ENCODE results near the gene MMP14.

The MMP14 gene

GRCh38 chr14:22838631-22839041, 2.3 kb downstream of the MMP14 start:
- peak overlapping the region; percentile 79 for H3K4me3 ChIP-seq (ENCODE audit: low read depth, low read length)
- TF ChIP-seq, protein P1, sequence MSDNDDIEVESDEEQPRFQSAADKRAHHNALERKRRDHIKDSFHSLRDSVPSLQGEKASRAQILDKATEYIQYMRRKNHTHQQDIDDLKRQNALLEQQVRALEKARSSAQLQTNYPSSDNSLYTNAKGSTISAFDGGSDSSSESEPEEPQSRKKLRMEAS (IDR thresholded peaks at IDR 0.05; ENCODE audit: low read depth, low read length), result peak; percentile 45
- TF ChIP-seq MYC (IDR thresholded peaks at IDR 0.05; ENCODE audit: low read depth, low read length), result peak; percentile 60; the same call in 1 of the 2 replicates
- TF ChIP-seq POLR2A (IDR thresholded peaks at IDR 0.05; ENCODE audit: extremely low read depth, insufficient read length), result no peak
- DNase-seq (ENCODE audit: low read depth), result peak; percentile 95

GRCh38 chr14:22839159-22839779, 2.9 kb downstream of the MMP14 start:
- H3K4me3 ChIP-seq (ENCODE audit: low read depth, low read length), result peak overlapping the region; percentile 79
- peak; percentile 45 for DNase-seq (ENCODE audit: low read depth)
- TF ChIP-seq MYC (IDR thresholded peaks at IDR 0.05; ENCODE audit: low read depth, low read length), result no peak
- TF ChIP-seq, protein P2, sequence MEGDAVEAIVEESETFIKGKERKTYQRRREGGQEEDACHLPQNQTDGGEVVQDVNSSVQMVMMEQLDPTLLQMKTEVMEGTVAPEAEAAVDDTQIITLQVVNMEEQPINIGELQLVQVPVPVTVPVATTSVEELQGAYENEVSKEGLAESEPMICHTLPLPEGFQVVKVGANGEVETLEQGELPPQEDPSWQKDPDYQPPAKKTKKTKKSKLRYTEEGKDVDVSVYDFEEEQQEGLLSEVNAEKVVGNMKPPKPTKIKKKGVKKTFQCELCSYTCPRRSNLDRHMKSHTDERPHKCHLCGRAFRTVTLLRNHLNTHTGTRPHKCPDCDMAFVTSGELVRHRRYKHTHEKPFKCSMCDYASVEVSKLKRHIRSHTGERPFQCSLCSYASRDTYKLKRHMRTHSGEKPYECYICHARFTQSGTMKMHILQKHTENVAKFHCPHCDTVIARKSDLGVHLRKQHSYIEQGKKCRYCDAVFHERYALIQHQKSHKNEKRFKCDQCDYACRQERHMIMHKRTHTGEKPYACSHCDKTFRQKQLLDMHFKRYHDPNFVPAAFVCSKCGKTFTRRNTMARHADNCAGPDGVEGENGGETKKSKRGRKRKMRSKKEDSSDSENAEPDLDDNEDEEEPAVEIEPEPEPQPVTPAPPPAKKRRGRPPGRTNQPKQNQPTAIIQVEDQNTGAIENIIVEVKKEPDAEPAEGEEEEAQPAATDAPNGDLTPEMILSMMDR (IDR thresholded peaks at IDR 0.05; ENCODE audit: low read depth, low read length), result no peak
- TF ChIP-seq, protein P1 (IDR thresholded peaks at IDR 0.05; ENCODE audit: low read depth, low read length), result no peak
- no peak for TF ChIP-seq POLR2A (IDR thresholded peaks at IDR 0.05; ENCODE audit: extremely low read depth, insufficient read length)

- TF ChIP-seq, protein P1 (IDR thresholded peaks at IDR 0.05; ENCODE audit: low read depth, low read length), result no peak
- TF ChIP-seq MYC (IDR thresholded peaks at IDR 0.05; ENCODE audit: low read depth, low read length), result no peak
- no peak for TF ChIP-seq POLR2A (IDR thresholded peaks at IDR 0.05; ENCODE audit: extremely low read depth, insufficient read length)
- TF ChIP-seq, protein P2 (IDR thresholded peaks at IDR 0.05; ENCODE audit: low read depth, low read length), result no peak
- DNase-seq (ENCODE audit: low read depth), result no peak
- no peak overlapping the region for H3K4me3 ChIP-seq (ENCODE audit: low read depth, low read length)
These were observed 4.9 kb downstream of the MMP14 start for GRCh38 chr14:22841311-22841710.

DNA sequence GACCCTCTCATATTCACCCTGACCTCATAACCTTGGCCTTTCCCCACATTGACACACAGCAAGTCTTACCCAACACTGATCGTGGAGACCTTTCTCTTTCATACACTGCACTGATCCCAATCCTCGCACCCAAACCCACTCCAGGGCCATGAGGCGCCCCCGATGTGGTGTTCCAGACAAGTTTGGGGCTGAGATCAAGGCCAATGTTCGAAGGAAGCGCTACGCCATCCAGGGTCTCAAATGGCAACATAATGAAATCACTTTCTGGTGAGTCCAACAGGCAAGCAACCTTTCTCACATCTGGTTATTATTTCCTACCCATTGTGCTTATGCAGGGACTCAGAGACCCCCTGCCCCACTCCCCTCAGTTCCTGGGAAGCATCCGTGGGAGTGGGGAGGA, 5.4 kb downstream of the MMP14 start:
- no peak for TF ChIP-seq MYC (IDR thresholded peaks at IDR 0.05; ENCODE audit: low read depth, low read length)
- TF ChIP-seq POLR2A (IDR thresholded peaks at IDR 0.05; ENCODE audit: extremely low read depth, insufficient read length), result no peak
- TF ChIP-seq, protein P2 (IDR thresholded peaks at IDR 0.05; ENCODE audit: low read depth, low read length), result no peak
- TF ChIP-seq, protein P1 (IDR thresholded peaks at IDR 0.05; ENCODE audit: low read depth, low read length), result no peak
- DNase-seq (ENCODE audit: low read depth), result no peak
- no peak overlapping the region for H3K4me3 ChIP-seq (ENCODE audit: low read depth, low read length)

DNA sequence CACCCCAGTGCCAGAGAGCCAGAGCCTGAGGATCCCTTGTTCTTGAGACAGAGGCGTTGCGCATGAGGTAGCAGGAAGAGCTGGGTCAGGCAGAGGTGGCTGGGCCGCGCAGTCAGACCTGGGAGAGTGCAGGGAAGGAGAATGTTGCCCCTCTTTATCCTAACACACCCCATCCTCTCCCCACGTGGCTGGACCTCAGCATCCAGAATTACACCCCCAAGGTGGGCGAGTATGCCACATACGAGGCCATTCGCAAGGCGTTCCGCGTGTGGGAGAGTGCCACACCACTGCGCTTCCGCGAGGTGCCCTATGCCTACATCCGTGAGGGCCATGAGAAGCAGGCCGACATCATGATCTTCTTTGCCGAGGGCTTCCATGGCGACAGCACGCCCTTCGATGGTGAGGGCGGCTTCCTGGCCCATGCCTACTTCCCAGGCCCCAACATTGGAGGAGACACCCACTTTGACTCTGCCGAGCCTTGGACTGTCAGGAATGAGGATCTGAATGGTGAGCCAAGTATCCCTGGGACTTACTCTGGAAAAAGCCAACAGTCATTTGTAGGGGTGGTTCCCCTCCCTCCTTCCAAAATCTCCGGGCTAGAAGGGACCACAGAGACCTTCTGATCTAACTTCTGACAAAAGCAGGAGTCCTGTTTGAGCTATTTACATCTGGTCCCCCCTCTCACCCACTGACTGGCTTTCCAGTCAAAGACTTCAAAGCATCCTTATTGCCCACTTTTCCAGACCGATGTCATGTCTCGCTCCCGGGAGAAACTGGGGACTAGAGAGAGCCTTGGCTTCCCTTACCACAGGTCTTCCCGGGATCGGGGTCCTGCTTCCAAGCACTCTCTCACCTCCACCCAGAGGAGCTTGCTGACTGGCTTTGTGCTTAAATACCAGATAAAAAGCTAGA, 6.1 kb downstream of the MMP14 start:
- no peak overlapping the region for H3K4me3 ChIP-seq (ENCODE audit: low read depth, low read length)
- TF ChIP-seq, protein P1 (IDR thresholded peaks at IDR 0.05; ENCODE audit: low read depth, low read length), result no peak
- no peak for DNase-seq (ENCODE audit: low read depth)

GRCh38 chr14:22843123-22843925, 6.9 kb downstream of the MMP14 start:
- H3K4me3 ChIP-seq (ENCODE audit: low read depth, low read length), result no peak overlapping the region
- TF ChIP-seq POLR2A (IDR thresholded peaks at IDR 0.05; ENCODE audit: extremely low read depth, insufficient read length) (no peak), MYC (IDR thresholded peaks at IDR 0.05; ENCODE audit: low read depth, low read length) (no peak)
- TF ChIP-seq, protein P2 (IDR thresholded peaks at IDR 0.05; ENCODE audit: low read depth, low read length), result no peak
- TF ChIP-seq, protein P1 (IDR thresholded peaks at IDR 0.05; ENCODE audit: low read depth, low read length), result no peak
- no peak for DNase-seq (ENCODE audit: low read depth)

Data from NB4 (cell line).